GM18507 (cell line): ENCODE results near the gene USP19.

Experiments used
- DNase-seq: peaks from one replicate; pipeline ENCODE4 v3.0.0; 2011; ENCODE audit warnings: low read depth; ENCODE audit not compliant: insufficient read length; ENCODE audit errors: extremely low spot score
- FAIRE-seq: peaks from 2 replicates; lab custom pipeline; 2011; peaks lifted over from hg19 to GRCh38; lab: Jason Lieb, UNC

Gene USP19

GRCh38 chr3:49110780-49111179 is 9.8 kb downstream of the USP19 start:
- FAIRE-seq, result no peak
- DNase-seq, result no peak

- DNase-seq, result no peak
- no peak for FAIRE-seq
Observed at GRCh38 chr3:49108346-49108745, 12.3 kb downstream of the USP19 start.

DNA sequence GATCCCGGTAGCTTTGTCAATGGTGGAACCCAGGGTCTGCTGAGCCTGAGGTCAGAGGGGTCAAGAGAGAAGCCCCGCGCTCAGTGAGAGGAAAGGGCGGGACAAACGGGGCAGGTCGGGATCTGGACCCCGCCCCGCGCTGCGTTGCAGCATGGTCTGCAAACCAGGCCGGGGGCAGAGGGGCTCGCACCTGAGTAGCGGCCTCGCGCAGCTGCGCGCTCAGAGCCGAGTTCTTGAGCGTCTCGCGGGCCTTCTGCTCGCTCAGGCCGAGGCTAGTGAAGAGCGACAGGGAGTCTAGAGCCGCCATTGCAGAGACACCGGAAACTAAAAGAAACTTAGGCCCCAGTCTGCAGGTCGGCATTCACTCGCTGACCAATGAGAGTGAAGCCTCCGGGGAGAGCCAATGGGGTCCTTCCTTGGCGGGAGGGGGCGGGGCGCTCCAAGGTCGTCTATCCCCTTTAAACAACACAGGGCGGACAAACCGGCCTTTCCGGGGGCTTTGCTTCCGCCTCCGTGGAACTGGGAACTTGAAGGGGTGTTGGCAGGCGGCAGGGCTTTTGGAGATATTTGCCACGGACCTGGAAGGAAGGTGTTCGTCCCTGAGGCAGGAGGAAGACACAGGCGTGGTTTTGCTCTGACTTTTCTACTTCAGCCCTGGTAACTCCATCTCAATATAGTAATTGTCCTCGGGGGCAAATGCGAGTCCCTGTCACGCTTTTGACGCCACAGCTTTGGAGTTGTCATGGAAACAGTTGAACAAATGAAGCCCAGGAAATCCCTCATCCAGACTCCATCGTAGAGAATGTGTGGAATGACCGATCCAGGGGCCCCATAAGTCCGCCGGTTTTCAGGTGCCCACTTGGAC is 16.0 kb downstream of the USP19 start, which contains the start of gene QARS1:
Gene QARS1 (minus strand): TSS at position 331 of the 865 bp plus-strand sequence. CDS start 24 bp downstream, at position 307.
- FAIRE-seq, result peak; percentile 98
- peak; percentile 94 for DNase-seq

- no peak for DNase-seq
- no peak for FAIRE-seq
Observed at GRCh38 chr3:49104052-49104426, 16.6 kb downstream of the USP19 start.

DNA sequence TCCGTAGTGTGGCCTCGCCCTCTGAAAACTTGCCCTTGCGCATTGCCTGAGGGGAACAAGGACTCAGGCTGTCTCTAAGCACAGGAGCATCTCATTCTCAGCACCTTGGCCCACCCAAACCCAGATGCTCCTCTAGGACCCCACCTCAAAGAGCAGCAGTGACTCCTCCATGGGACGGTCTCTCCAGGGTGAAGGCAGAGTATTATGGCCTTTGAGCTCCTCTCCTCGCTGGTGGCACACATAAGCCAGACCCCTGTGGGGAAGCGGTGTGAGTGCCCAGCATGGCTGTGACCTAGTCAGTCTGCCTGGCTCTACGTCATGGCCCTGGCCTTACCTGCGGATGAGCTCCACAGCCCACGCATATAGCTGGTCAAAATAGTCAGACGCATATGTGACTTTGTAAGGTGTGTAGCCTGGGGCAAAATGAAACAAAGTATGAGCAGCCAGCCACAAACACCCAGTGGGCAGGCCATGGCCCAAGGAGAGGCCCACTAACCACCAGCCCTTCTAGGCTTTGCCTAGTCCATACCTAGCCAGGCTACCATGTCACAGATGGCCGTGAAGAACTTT is 20.5 kb downstream of the USP19 start:
- DNase-seq, result no peak
- no peak for FAIRE-seq

GRCh38 chr3:49098910-49099630 is 21.6 kb downstream of the USP19 start:
- DNase-seq, result no peak
- FAIRE-seq, result no peak

GRCh38 chr3:49098429-49098828 is 22.2 kb downstream of the USP19 start:
- FAIRE-seq (no peak), DNase-seq (no peak)

DNA sequence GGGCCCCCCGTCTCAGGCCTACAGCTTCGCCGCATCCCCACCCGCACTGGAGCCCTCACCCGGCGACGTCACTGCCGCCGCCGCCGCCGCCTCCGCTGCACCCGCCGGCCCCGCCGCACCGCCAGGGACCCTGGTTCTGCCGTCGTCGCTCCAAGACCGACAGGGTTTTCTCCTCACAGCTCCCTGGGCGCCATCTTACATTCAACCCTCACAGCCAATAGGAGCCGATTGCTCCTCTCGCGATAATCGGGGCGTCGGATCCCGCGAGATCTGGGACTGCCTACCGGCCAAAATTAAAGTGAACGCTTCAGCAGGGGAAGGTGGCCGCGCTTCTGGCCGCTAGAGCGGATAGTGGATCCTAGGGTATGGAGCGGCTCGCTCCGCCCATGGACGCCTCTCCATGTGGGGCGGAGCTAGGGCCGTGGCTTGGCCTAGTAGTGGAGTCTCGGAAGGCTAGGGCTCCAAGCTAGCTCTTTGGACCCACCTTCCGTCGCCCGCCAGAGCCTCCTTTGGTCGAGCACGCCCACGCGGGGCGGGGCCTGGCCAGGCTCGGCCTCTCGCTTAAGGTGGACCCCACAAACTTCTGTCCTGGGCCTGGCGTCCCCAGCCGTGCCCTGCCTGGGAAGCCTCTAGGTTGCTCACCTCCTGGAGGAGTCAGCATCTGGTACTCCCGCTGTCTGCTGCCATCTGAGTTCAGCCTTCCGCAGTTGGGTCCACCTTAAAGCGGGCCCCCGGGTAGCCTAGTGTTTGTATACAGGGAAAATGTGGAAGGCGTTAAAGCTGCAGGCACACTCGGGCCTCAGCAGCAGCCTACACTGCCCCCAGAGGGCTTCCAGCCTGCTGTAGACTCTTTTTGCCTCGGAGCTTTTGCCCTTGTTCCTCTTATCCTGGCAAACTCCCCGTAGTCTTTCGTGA is 26.5 kb downstream of the USP19 start, which contains the start of gene QRICH1:
Gene QRICH1 (minus strand): TSS at position 219 of the 915 bp plus-strand sequence. CDS start 17,054 bp downstream, outside the sequence.
- peak; percentile 96 for FAIRE-seq
- peak; percentile 79 for DNase-seq

- FAIRE-seq (peak; percentile 84), DNase-seq (peak; percentile 37)
Observed at GRCh38 chr3:49092938-49093852, 27.4 kb downstream of the USP19 start.

DNA sequence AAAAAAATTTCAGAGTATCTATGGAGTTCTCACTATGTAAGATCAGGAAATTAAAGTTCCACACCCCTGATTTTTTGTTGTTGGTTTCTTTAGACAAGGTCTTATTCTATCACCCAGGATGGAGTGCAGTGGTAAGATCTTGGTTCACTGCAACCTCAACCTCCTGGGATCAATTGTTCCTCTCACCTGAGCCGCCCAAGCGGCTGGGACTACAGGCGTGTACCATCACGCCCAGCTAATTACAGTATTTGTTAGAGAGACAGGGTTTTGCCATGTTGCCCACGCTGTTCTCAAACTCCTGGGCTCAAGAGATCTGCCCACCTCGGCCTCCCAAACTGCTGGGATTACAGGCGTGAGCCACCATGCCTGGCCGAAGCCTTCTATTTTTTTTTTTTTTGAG is 39.2 kb downstream of the USP19 start:
- FAIRE-seq (no peak), DNase-seq (no peak)

DNA sequence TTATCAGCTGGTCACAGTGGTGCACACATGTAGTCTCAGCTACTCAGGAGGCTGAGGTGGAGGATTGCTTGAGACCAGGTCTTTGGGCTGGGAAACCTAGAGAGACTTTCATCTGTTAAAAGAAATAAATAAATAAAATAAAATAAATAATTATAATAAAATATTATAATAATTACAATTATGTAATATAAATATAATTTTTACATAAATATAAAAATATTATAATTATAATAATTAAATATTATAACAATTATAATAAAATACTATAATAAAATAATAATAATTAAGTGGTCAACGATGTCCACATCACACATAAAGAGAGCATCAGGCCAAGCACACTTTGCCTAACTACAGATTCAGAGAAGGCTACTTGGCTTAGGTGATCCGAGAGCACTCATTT is 41.4 kb downstream of the USP19 start:
- no peak for FAIRE-seq
- DNase-seq, result no peak

DNA sequence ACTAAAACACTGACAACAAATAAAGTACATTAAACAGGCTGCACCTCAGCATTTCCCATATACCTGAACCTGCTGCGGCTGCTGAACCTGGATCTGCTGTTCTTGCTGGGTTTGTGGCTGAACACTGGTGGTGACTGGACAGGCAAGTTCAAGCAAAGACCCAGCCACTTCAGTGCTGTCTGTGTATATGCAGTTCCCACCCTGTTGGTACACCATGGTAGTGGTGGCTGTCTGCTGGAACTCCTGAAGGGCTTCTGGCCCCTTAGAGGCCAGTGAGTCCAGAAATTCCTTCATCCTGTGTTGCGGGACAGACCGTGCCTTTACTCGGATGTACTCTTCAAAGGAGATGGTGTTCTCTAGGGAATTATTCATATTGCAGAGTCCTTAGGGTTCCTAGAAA is 44.0 kb downstream of the USP19 start:
- no peak for DNase-seq
- no peak for FAIRE-seq

DNA sequence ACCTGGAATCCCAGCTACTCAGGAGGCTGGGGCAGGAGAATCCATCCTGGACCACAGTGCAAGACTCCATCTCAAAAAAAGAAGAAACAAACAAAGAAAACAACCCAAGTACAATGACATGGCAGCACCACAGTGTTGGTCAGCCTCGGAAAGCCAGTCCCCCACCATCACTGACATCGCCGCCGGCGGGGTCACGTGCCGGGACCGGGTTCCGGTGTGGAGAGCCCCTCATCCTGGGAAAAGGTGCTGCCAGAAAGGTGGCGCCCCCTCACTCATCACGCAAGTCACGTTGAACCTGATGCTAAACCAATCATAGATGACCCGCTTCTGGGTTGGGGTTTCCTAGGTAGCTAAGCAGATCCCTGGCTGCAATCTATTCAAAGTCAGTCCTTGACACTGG is 44.5 kb downstream of the USP19 start:
- no peak for DNase-seq
- FAIRE-seq, result no peak
